ENCODE results near the gene HLA-DPA1. TPM values are rescaled to one million over a fixed set of nuclear protein-coding genes. Genes with fewer than 3 reads are reported as not detected.

Gene HLA-DPA1
- total RNA-seq, 1 experiment from 2014 or later, result 0.69 TPM

DNA sequence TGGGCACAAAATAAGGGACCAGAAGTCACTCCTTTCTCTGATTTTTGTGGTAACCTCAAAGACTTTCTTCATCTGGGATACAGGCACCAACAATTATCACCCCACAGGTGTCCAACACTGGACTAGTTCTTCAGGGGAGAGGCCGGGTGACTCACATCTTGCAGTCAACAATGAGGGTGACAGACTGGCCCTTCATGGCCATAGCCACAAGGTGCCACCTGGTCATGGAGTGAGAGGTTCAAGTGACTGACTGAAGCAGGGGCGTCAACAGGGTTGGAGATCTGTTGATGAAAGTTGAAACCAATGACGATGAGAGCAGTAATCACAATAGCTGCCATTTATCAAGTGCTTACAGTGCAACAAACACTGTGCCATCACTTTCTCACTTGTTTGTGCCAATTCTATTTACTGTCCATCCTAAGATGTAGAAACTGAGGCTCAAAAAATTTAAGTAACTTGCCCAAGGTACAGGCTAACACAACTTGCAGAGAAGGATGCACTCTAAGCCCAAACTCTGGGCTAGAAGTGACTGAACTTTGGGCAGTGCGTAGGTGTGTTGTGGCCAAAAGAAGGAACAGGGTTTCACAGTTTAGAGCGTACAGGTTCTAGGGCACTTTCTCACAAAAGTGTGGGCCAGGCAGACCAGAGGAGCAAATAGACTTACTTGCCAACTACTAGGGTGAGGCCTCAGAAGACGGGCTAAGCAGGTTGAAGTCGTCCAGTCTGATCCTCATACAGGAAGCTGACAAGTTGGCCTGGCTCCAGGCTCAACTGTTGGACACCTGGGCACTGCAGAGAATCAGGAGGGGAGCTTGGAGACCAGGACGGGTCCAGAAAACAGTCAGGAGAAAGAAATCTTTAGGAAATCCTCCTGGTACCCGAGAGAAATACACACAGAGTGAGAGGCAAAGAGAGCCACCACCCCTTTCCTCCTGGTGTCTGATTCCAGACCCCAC is 32.7 kb upstream of the HLA-DPA1 start:
- POLR2A ChIA-PET, result no interaction called here
- in situ Hi-C loops (cut with HindIII; ENCODE audit: low pct_unique_long_range_greater_than_20kb, low sequenced_read_pairs) (no loop called here), intact Hi-C loops (cut with micrococcal nuclease; ENCODE audit: unreplicated experiment) (no loop called here)
- no peak overlapping the region for H3K4me3 ChIP-seq (ENCODE audit: low read depth in 2 of 2, low read length in 2 of 2)
- no peak for ATAC-seq
- BruUV-seq (replicated peaks), result no TSS peak
- no peak for DNase-seq (ENCODE audit: low read depth, low spot score)
- CTCF ChIA-PET, result no interaction called here
- TF ChIP-seq, protein P1, sequence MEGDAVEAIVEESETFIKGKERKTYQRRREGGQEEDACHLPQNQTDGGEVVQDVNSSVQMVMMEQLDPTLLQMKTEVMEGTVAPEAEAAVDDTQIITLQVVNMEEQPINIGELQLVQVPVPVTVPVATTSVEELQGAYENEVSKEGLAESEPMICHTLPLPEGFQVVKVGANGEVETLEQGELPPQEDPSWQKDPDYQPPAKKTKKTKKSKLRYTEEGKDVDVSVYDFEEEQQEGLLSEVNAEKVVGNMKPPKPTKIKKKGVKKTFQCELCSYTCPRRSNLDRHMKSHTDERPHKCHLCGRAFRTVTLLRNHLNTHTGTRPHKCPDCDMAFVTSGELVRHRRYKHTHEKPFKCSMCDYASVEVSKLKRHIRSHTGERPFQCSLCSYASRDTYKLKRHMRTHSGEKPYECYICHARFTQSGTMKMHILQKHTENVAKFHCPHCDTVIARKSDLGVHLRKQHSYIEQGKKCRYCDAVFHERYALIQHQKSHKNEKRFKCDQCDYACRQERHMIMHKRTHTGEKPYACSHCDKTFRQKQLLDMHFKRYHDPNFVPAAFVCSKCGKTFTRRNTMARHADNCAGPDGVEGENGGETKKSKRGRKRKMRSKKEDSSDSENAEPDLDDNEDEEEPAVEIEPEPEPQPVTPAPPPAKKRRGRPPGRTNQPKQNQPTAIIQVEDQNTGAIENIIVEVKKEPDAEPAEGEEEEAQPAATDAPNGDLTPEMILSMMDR (IDR thresholded peaks at IDR 0.05), result no peak
- TF ChIP-seq, protein P2, sequence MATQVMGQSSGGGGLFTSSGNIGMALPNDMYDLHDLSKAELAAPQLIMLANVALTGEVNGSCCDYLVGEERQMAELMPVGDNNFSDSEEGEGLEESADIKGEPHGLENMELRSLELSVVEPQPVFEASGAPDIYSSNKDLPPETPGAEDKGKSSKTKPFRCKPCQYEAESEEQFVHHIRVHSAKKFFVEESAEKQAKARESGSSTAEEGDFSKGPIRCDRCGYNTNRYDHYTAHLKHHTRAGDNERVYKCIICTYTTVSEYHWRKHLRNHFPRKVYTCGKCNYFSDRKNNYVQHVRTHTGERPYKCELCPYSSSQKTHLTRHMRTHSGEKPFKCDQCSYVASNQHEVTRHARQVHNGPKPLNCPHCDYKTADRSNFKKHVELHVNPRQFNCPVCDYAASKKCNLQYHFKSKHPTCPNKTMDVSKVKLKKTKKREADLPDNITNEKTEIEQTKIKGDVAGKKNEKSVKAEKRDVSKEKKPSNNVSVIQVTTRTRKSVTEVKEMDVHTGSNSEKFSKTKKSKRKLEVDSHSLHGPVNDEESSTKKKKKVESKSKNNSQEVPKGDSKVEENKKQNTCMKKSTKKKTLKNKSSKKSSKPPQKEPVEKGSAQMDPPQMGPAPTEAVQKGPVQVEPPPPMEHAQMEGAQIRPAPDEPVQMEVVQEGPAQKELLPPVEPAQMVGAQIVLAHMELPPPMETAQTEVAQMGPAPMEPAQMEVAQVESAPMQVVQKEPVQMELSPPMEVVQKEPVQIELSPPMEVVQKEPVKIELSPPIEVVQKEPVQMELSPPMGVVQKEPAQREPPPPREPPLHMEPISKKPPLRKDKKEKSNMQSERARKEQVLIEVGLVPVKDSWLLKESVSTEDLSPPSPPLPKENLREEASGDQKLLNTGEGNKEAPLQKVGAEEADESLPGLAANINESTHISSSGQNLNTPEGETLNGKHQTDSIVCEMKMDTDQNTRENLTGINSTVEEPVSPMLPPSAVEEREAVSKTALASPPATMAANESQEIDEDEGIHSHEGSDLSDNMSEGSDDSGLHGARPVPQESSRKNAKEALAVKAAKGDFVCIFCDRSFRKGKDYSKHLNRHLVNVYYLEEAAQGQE (IDR thresholded peaks at IDR 0.05; ENCODE audit: insufficient read depth in 1 of 2, low read depth in 2 of 2, low read length in 1 of 2), result no peak
- no peak overlapping the region for H3K27ac ChIP-seq (ENCODE audit: low read length)
- no peaks in the 10 kb centered on the region for H3K9me3 ChIP-seq (ENCODE audit: control insufficient read depth, insufficient read depth, low read depth, low read length)
- H3K4me1 ChIP-seq (ENCODE audit: control insufficient read depth, insufficient read depth, low read length), result no peaks in the 10 kb centered on the region
- no peaks in the 10 kb centered on the region for H3K36me3 ChIP-seq (ENCODE audit: control insufficient read depth, insufficient read depth, low read length)
- H3K27me3 ChIP-seq (ENCODE audit: control insufficient read depth, insufficient read depth, low read length), result peaks cover 21% of the 10 kb centered on the region

GRCh38 chr6:33105386-33105785 is 31.9 kb upstream of the HLA-DPA1 start:
- TF ChIP-seq, protein P2 (IDR thresholded peaks at IDR 0.05; ENCODE audit: insufficient read depth in 1 of 2, low read depth in 2 of 2, low read length in 1 of 2), result no peak
- TF ChIP-seq TCF7L2 (IDR thresholded peaks at IDR 0.05; ENCODE audit: low read depth, low read length) (no peak), SIN3A (IDR thresholded peaks at IDR 0.05; ENCODE audit: borderline replicate concordance, insufficient read depth, low read depth, low read length) (no peak), POLR2AphosphoS5 (IDR thresholded peaks at IDR 0.05; ENCODE audit: low read depth, low read length) (no peak)
- TF ChIP-seq, protein P1 (IDR thresholded peaks at IDR 0.05), result no peak
- ATAC-seq (no peak), DNase-seq (ENCODE audit: low read depth, low spot score) (no peak)
- no peaks in the 10 kb centered on the region for H3K4me1 ChIP-seq (ENCODE audit: control insufficient read depth, insufficient read depth, low read length)
- H3K4me3 ChIP-seq (ENCODE audit: low read depth in 2 of 2, low read length in 2 of 2), result no peak overlapping the region
- intact Hi-C loops (cut with micrococcal nuclease; ENCODE audit: unreplicated experiment) (no loop called here), in situ Hi-C loops (cut with HindIII; ENCODE audit: low pct_unique_long_range_greater_than_20kb, low sequenced_read_pairs) (no loop called here)
- POLR2A ChIA-PET, result no interaction called here
- peaks cover 3% of the 10 kb centered on the region; the same call in 1 of the 2 replicates for H3K9me3 ChIP-seq (ENCODE audit: control insufficient read depth, insufficient read depth, low read depth, low read length)
- CTCF ChIA-PET, result no interaction called here
- no peak overlapping the region for H3K27ac ChIP-seq (ENCODE audit: low read length)
- no TSS peak for BruUV-seq (replicated peaks)
- no peaks in the 10 kb centered on the region for H3K36me3 ChIP-seq (ENCODE audit: control insufficient read depth, insufficient read depth, low read length)
- H3K27me3 ChIP-seq (ENCODE audit: control insufficient read depth, insufficient read depth, low read length), result peaks cover 19% of the 10 kb centered on the region
